Esophagus muscularis mucosa (tissue), 4 donors: ENCODE measurements around the gene ACSF3. TPM values are rescaled to one million over a fixed set of nuclear protein-coding genes. Genes with fewer than 3 reads are reported as not detected.
A peak's percentile ranks its signal among the peaks of the same experiment; 100 is the strongest.

Experiments
- DNase-seq: peaks from one replicate; pipeline ENCODE4 v3.0.0-alpha.2; 2017; ENCODE audit errors: extremely low spot score
- H3K27ac ChIP-seq, 4 donors: fragments of 200-600 bp; sonication (generic); replicated peaks in 1 of 4; 1 replicate in 3 of 4; 2 replicates in 1 of 4; pipeline ENCODE4 v1.5.1; 2016 to 2019; ENCODE audit warnings: mild to moderate bottlenecking in 1 of 4
- H3K27me3 ChIP-seq, 4 donors: fragments of 200-600 bp; sonication (generic); one replicate each; pipeline versions ENCODE4 v1.5.1 to v1.6.0; 2016 to 2019
- H3K36me3 ChIP-seq, 4 donors: fragments of 200-600 bp; sonication (generic); one replicate each; pipeline ENCODE4 v1.5.1; 2016 to 2019
- H3K4me1 ChIP-seq, 4 donors: fragments of 200-600 bp; sonication (generic); one replicate each; pipeline ENCODE4 v1.5.1; 2016 to 2019
- H3K4me3 ChIP-seq, 4 donors: fragments of 200-600 bp; sonication (generic); 1 replicate in 2 of 4; 2 replicates in 2 of 4; pipeline ENCODE4 v1.5.1; 2016 to 2019; ENCODE audit warnings: mild to moderate bottlenecking in 4 of 4, moderate library complexity in 1 of 4
- H3K9me3 ChIP-seq, 4 donors: fragments of 200-600 bp; sonication (generic); 1 replicate in 3 of 4; 2 replicates in 1 of 4; pipeline ENCODE4 v1.5.1; 2016 to 2019
- CTCF ChIP-seq, 3 experiments: fragments of 200-600 bp in 2 of 3; fragments of 450-650 bp in 1 of 3; sonication (generic) in 2 of 3; IDR thresholded peaks; one replicate each; pipeline ENCODE4 v1.5.1; 2017 to 2019; ENCODE audit warnings: antibody characterized with exemption in 3 of 3, mild to moderate bottlenecking in 2 of 3, moderate library complexity in 1 of 3
- EP300 ChIP-seq: sonication (generic); formaldehyde crosslinking; IDR thresholded peaks from one replicate; pipeline ENCODE4 v1.6.1; 2017; ENCODE audit warnings: antibody characterized with exemption
- POLR2A ChIP-seq: fragments of 450-650 bp; IDR thresholded peaks from one replicate; pipeline ENCODE4 v1.6.1; 2017; ENCODE audit warnings: antibody characterized with exemption, moderate library complexity, mild to moderate bottlenecking, low read depth
- POLR2AphosphoS5 ChIP-seq, 2 donors: sonication (generic); formaldehyde crosslinking; IDR thresholded peaks; one replicate each; pipeline ENCODE4 v1.6.1; 2017; ENCODE audit warnings: antibody characterized with exemption in 2 of 2
- WGBS: methylation state at CpG from one replicate; pipeline ENCODE4 v1.1.5; 2018; 5-methylcytosine and 5-hydroxymethylcytosine counted together
- intact Hi-C: fragments of 100-400 bp; cut with DNase I; formaldehyde crosslinking; loops from one replicate; pipeline ENCODE4 v1.15.1; 2023
- total RNA-seq, 4 donors: library from RNA; depleted of rRNA; stranded (reverse); fragments of >200 nt; gene quantifications; one replicate each; pipeline versions ENCODE4 v1.1.0 to v1.2.1, GENCODE V29; 2016

Gene ACSF3
- total RNA-seq, 4 donors from 2014 or later, result 23.5 to 29.8 (median 27.2) TPM

GRCh38 chr16:89171216-89172170, 77.8 kb downstream of the ACSF3 start, which contains the start of gene CDH15:
TSS of gene CDH15 (plus strand) at chr16:89171748. CDS start at chr16:89171832, 84 bp downstream.
- peaks cover 19 to 33% (median 28%) of the 10 kb centered on the region in 4 donors for H3K4me1 ChIP-seq
- H3K27ac ChIP-seq, result no peak within 1 kb of the TSS
- no peaks in the 10 kb centered on the region for H3K36me3 ChIP-seq
- TF ChIP-seq CTCF (IDR thresholded peaks at IDR 0.05), result no peak
- no peak for TF ChIP-seq POLR2AphosphoS5 (IDR thresholded peaks at IDR 0.05)
- peak; percentile 49 for TF ChIP-seq POLR2A
- no peak for TF ChIP-seq EP300
- peak within 1 kb of the TSS; percentile 34 to 53 (median 41) for H3K4me3 ChIP-seq
- WGBS, result 12% methylated on average over 5 of the region's 74 CpGs
- no peaks in the 10 kb centered on the region for H3K9me3 ChIP-seq
- H3K27me3 ChIP-seq, result peaks cover 13 to 94% (median 51%) of the 10 kb centered on the region in 4 donors
- intact Hi-C loops, result loop anchor here (10.0 kb wide), 1 partner anchor 357 kb away; the partner anchor contains the start of gene APRT
- DNase-seq, result peak; percentile 97

GRCh38 chr16:89172171-89172527, 78.5 kb downstream of the ACSF3 start:
- no CpG with 5 or more reads among the region's 11 CpGs for WGBS
- TF ChIP-seq POLR2A (no peak), POLR2AphosphoS5 (IDR thresholded peaks at IDR 0.05) (no peak), EP300 (no peak), CTCF (IDR thresholded peaks at IDR 0.05) (no peak)
- no peak for DNase-seq
- Histone ChIP-seq H3K27ac (no peak overlapping the region), H3K9me3 (no peaks in the 10 kb centered on the region), H3K4me3 (no peak overlapping the region), H3K4me1 (peaks cover 17 to 30% (median 24%) of the 10 kb centered on the region in 4 donors), H3K36me3 (no peaks in the 10 kb centered on the region), H3K27me3 (peaks cover 13 to 94% (median 45%) of the 10 kb centered on the region in 4 donors)
- intact Hi-C loops, result loop anchor here (10.0 kb wide), 1 partner anchor 357 kb away; the partner anchor contains the start of gene APRT

- Histone ChIP-seq H3K4me1 (peaks cover 12 to 25% (median 19%) of the 10 kb centered on the region in 4 donors), H3K9me3 (no peaks in the 10 kb centered on the region), H3K4me3 (no peak overlapping the region), H3K36me3 (no peaks in the 10 kb centered on the region), H3K27ac (no peak overlapping the region), H3K27me3 (peaks cover 13 to 94% (median 40%) of the 10 kb centered on the region in 4 donors)
- WGBS, result 46% methylated on average over 6 of the region's 13 CpGs
- no peak for DNase-seq
- intact Hi-C loops, result loop anchor here (10.0 kb wide), 1 partner anchor 358 kb away; the partner anchor contains the start of gene APRT
- TF ChIP-seq POLR2AphosphoS5 (IDR thresholded peaks at IDR 0.05), result no peak
- no peak for TF ChIP-seq POLR2A
- no peak for TF ChIP-seq CTCF (IDR thresholded peaks at IDR 0.05)
- no peak for TF ChIP-seq EP300
These were observed 79.0 kb downstream of the ACSF3 start for GRCh38 chr16:89172528-89173173.

- no peak for TF ChIP-seq CTCF (IDR thresholded peaks at IDR 0.05)
- no peak for TF ChIP-seq POLR2AphosphoS5 (IDR thresholded peaks at IDR 0.05)
- TF ChIP-seq EP300, result no peak
- no peak for TF ChIP-seq POLR2A
- no peaks in the 10 kb centered on the region for H3K9me3 ChIP-seq
- H3K27me3 ChIP-seq, result peaks cover 12 to 94% (median 33%) of the 10 kb centered on the region in 4 donors
- no peaks in the 10 kb centered on the region for H3K36me3 ChIP-seq
- no peak overlapping the region for H3K27ac ChIP-seq
- 54% methylated on average over 7 of the region's 11 CpGs for WGBS
- H3K4me1 ChIP-seq, result peaks cover 12 to 24% (median 19%) of the 10 kb centered on the region in 4 donors
- intact Hi-C loops, result loop anchor here (10.0 kb wide), 1 partner anchor 359 kb away; the partner anchor contains the start of gene APRT
- no peak for DNase-seq
- no peak overlapping the region for H3K4me3 ChIP-seq
These were observed 79.7 kb downstream of the ACSF3 start for GRCh38 chr16:89173174-89173921.
